ENCODE data around the gene EHF.
"Not testable (repeated sequence)": the region's sequence is repeated elsewhere in the genome, so short reads cannot be mapped to it uniquely, and the experiment has no call there.

Gene EHF

GRCh38 chr11:34620820-34621792, at the start of gene EHF:
Gene EHF (plus strand): TSS chr11:34621093. CDS start chr11:34642631, 21,538 bp downstream.
- no peak for DNase-seq

- no peak for DNase-seq
Measured at GRCh38 chr11:34573537-34573936, 47.4 kb upstream of the EHF start.

GRCh38 chr11:34575261-34575660, 45.6 kb upstream of the EHF start:
- no peak for DNase-seq

- no peak for DNase-seq
Measured at GRCh38 chr11:34575671-34576070, 45.2 kb upstream of the EHF start.

- DNase-seq, result no peak
Measured at GRCh38 chr11:34576331-34576730, 44.6 kb upstream of the EHF start.

DNA sequence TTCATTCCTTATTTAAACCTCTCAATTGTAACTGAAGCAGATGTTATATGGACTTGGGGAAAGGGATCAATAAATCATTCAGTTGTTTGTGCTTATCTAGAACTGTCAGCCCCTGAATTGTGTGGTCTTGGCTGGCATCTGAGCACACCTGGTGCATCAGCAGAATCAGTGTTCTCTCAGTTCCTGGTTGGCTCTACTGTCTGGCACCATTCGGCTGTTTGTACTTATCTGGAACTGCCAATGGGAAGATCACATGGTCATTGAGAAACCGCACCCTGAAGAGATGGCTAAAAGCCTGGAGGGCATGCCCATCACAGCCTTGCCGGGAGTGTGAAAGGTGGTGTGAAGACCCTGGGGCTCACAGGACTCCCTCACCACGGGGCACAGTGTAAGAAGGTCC, 37.1 kb upstream of the EHF start:
- DNase-seq, result no peak

- no peak for DNase-seq
Measured at GRCh38 chr11:34585304-34585734, 35.6 kb upstream of the EHF start.

GRCh38 chr11:34585735-34586487, 35.0 kb upstream of the EHF start:
- DNase-seq, result no peak

- DNase-seq, result no peak
Measured at GRCh38 chr11:34586488-34587281, 34.2 kb upstream of the EHF start.

DNA sequence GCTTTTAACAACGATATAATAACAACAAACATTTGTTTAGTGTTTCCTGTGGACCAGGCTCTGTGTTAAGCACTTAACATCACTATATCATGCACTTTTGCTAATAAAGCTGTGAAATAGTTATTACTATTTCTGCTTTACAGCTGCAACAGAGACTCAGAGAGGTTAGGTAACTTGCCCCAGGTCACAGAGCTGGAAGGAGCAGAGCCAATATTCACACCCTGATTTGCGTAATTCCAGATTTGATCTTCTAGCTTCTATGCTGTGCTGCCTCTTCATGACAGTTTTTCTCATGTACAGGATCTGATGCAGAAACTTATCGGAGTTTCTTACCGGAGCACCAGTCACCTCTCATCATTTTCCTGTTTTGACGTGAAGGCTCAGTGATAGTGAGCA, 33.6 kb upstream of the EHF start:
- DNase-seq, result no peak

- DNase-seq, result no peak
Measured at GRCh38 chr11:34588023-34588422, 32.9 kb upstream of the EHF start.

DNA sequence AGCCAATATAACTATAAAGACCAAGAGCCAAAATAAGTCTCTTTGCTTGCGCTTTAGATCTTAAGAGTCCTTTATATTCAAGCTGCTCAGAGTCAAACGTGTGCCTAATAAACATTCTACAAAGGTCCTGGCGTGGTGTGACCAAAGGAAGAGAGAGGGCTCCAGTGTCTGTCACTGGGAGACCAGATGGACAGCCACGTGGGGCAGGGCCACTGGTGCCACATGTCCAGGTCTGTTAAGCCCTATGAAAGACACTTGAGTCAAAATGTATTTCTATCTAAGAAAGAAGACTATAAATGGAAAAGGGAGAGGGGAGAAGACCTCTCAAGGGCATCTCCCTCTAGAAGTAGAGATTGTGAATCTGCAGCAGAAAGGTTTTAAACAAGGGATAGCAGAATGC, 32.2 kb upstream of the EHF start:
- DNase-seq, result no peak

- DNase-seq, result not testable (repeated sequence)
Measured at GRCh38 chr11:34589177-34589576, 31.7 kb upstream of the EHF start.

- no peak for DNase-seq
Measured at GRCh38 chr11:34593085-34593484, 27.8 kb upstream of the EHF start.

- DNase-seq, result no peak
Measured at GRCh38 chr11:34594603-34595002, 26.3 kb upstream of the EHF start.

- no peak for DNase-seq
Measured at GRCh38 chr11:34595391-34595790, 25.5 kb upstream of the EHF start.

GRCh38 chr11:34595960-34596644, 24.8 kb upstream of the EHF start:
- DNase-seq, result no peak

- DNase-seq, result no peak
Measured at GRCh38 chr11:34599406-34599945, 21.4 kb upstream of the EHF start.

GRCh38 chr11:34600339-34601084, 20.4 kb upstream of the EHF start:
- no peak for DNase-seq

DNA sequence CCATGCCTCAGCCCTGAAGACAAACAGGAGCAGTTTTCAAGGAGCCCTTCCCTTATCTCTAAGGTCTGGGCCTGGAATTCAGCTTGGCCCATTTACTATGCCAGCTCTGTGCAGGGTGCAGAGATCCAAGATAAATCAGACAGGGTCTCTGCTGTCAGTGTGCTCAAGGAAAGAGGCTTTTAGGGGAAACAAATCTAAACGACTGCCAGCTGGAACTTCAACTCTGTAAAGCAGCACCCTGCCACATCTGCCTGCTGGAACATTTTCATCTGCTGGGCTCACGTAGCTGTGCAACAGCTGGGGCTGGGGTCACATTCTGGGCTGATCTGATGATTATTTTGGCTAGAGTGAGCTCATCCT, 19.8 kb upstream of the EHF start:
- no peak for DNase-seq

- no peak for DNase-seq
Measured at GRCh38 chr11:34601609-34602008, 19.3 kb upstream of the EHF start.

- no peak for DNase-seq
Measured at GRCh38 chr11:34602245-34602644, 18.6 kb upstream of the EHF start.
